Liver (tissue), 3 donors: Measurements from ENCODE around the gene CLCNKB.

ENCODE experiments used
- CTCF ChIP-seq: fragments of 150-350 bp; IDR thresholded peaks from 2 replicates; pipeline ENCODE4 v1.5.1; 2017; ENCODE audit warnings: improper control_type of control experiment, low read depth, low read length; ENCODE audit not compliant: missing input control
- EGR1 ChIP-seq, 2 donors: IDR thresholded peaks; 2 replicates each; pipeline ENCODE4 v1.6.1; 2016 to 2018; ENCODE audit warnings: antibody characterized with exemption in 2 of 2, low read depth in 2 of 2
- FOXA1 ChIP-seq: IDR thresholded peaks from 2 replicates; pipeline ENCODE4 v1.6.1; 2016; ENCODE audit warnings: antibody characterized with exemption
- GABPA ChIP-seq, 2 donors: IDR thresholded peaks in 1 of 2; conservative IDR thresholded peaks in 1 of 2; 2 replicates each; pipeline ENCODE4 v1.6.1; 2016; ENCODE audit warnings: antibody characterized with exemption in 2 of 2, mild to moderate bottlenecking in 1 of 2, moderate library complexity in 1 of 2
- MAX ChIP-seq: IDR thresholded peaks from 2 replicates; pipeline ENCODE4 v1.6.1; 2016; ENCODE audit warnings: antibody characterized with exemption
- RAD21 ChIP-seq, 2 donors: IDR thresholded peaks; 2 replicates each; pipeline ENCODE4 v1.6.1; 2016; ENCODE audit warnings: antibody characterized with exemption in 2 of 2, mild to moderate bottlenecking in 2 of 2
- YY1 ChIP-seq: IDR thresholded peaks from 2 replicates; pipeline ENCODE4 v1.6.1; 2016; ENCODE audit warnings: antibody characterized with exemption, mild to moderate bottlenecking
- donor health status: healthy.
- donor health status: healthy.

- no peak for TF ChIP-seq CTCF
- TF ChIP-seq RAD21 (IDR thresholded peaks at IDR 0.05) = no peak
- TF ChIP-seq GABPA (IDR thresholded peaks at IDR 0.05 in 1 of 2, conservative IDR thresholded peaks at IDR 0.05 in 1 of 2) = no peak
- no peak for TF ChIP-seq MAX
- TF ChIP-seq YY1 = no peak
- no peak for TF ChIP-seq EGR1 (IDR thresholded peaks at IDR 0.05; ENCODE audit: low read depth in 2 of 2)
- no peak for TF ChIP-seq FOXA1
Observed at GRCh38 chr1:16095447-16095846, 51.9 kb downstream of the CLCNKB start.
